Effector memory CD4-positive, alpha-beta T cell (primary cell): Measurements from ENCODE around the gene POLR2M.

Experiments
- DNase-seq, 3 donors: peaks; one replicate each; pipeline ENCODE4 v3.0.0-alpha.2; 2020
- H3K27ac ChIP-seq: 2 replicates; pipeline ENCODE4 v1.7.0; 2013; ENCODE audit warnings: mild to moderate bottlenecking, low read length, moderate library complexity; ENCODE audit not compliant: insufficient read depth, poor library complexity, severe bottlenecking
- H3K27me3 ChIP-seq: replicated peaks from 2 replicates; pipeline ENCODE4 v1.7.0; 2013; ENCODE audit warnings: mild to moderate bottlenecking, low read length; ENCODE audit not compliant: insufficient read depth, control insufficient read depth, poor library complexity, severe bottlenecking
- H3K36me3 ChIP-seq: 2 replicates; pipeline ENCODE4 v1.7.0; 2013; ENCODE audit warnings: mild to moderate bottlenecking, low read length, moderate library complexity; ENCODE audit not compliant: control insufficient read depth, insufficient read depth
- H3K4me1 ChIP-seq: 2 replicates; pipeline ENCODE4 v1.7.0; 2013; ENCODE audit warnings: low read length, mild to moderate bottlenecking; ENCODE audit not compliant: control insufficient read depth, insufficient read depth, poor library complexity, severe bottlenecking
- H3K4me3 ChIP-seq: 2 replicates; pipeline ENCODE4 v1.7.0; 2013; ENCODE audit warnings: low read length, low read depth, mild to moderate bottlenecking; ENCODE audit not compliant: insufficient read depth, poor library complexity, severe bottlenecking
- H3K9me3 ChIP-seq: 2 replicates; pipeline ENCODE4 v1.7.0; 2013; ENCODE audit warnings: mild to moderate bottlenecking, low read length, moderate library complexity; ENCODE audit not compliant: control insufficient read depth

Gene POLR2M

DNA sequence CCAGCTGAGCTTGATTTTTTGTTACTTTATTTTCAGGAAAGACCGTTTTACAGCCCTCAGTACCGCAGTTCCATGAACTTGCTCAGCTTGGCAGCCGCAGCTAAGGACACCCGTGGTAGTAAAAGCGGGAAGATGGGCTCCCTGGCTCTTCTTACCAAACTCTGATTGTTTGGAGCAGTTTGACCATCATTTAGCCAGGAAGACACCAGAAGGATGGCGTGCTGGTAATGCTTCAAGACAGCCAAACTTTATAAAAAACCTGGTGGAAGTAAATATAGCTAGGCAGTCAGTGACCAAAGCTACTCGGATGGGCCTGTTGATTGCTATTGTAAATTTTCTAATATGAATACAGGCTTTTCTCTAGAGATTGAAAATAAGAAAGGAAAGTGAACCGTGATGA lies 28.9 kb downstream of the POLR2M start:
- Histone ChIP-seq H3K27ac (no peak overlapping the region), H3K9me3 (no peaks in the 10 kb centered on the region), H3K4me1 (no peaks in the 10 kb centered on the region), H3K4me3 (no peak overlapping the region), H3K27me3 (no peaks in the 10 kb centered on the region), H3K36me3 (no peaks in the 10 kb centered on the region)
- no peak for DNase-seq

DNA sequence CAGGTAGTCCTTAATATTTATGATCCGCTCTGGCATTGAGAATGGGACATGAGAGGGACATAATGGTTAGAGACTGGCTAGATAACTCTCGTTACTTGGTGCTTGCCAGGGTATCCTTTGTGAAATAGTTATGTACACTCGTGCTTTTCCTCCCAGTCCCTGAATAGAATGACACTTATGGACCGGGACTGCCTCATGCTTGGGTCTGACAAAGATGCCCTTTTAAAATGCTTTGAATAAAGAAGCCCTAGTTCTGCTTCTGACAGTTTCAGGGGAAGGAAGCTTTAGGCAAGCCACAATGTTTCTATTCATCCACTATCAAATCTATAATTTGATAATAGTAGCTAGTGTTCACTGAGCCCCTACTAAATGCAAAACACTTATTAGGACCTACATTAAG lies 29.4 kb downstream of the POLR2M start:
- no peak for DNase-seq
- H3K27ac ChIP-seq: no peak overlapping the region
- H3K4me1 ChIP-seq: no peaks in the 10 kb centered on the region

DNA sequence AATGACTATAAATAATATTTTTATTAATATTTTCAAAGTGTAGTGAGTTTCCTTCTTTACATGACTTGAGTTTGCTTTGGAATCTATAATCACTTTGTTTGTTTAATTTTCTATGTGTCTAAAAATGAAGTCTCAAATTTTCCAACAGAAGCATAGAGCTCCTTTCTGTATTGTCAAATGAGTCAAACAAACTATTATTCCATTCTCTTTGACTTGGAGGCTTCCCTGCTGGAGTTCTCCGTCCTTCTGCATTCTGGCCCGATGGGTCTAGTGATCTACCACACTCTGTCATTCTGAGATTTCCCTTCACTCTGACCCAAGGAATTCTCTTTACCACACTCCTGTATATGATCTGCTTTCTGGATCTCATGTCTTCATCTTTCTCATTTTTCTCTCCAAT lies 30.1 kb downstream of the POLR2M start:
- H3K9me3 ChIP-seq: no peaks in the 10 kb centered on the region

More for the DNA sequence above, 29.4 kb downstream of the POLR2M start:
- Histone ChIP-seq H3K27me3 (no peaks in the 10 kb centered on the region), H3K4me3 (no peak overlapping the region), H3K9me3 (no peaks in the 10 kb centered on the region), H3K36me3 (no peaks in the 10 kb centered on the region)

DNA sequence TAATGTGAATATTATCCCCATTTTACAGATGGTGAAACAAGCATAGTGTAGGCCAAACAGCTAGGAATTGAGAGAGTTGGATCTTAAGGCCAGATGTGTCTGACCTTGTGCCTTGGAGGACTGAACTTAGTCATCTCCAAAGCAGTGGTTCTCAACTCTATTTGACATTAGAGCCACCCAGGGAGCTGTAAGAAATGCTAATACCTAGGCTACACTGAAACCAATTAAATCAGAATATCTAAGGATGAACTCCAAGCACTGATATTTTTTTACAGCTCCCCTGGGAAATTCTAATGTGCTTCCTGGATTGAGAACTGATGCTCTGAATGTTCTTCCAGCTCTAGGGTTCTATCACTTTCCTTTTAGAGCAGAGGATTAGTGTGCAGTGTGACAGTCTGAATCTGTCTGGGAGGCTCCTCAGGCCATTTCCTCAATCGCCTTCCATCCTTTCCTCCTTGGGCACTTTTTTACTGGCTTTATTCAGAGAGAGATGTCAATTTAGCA lies 32.3 kb downstream of the POLR2M start:
- Histone ChIP-seq H3K9me3 (no peaks in the 10 kb centered on the region), H3K27ac (no peak overlapping the region), H3K4me3 (no peak overlapping the region), H3K27me3 (no peaks in the 10 kb centered on the region), H3K4me1 (no peaks in the 10 kb centered on the region), H3K36me3 (no peaks in the 10 kb centered on the region)
- no peak for DNase-seq

More for the DNA sequence above, 30.1 kb downstream of the POLR2M start:
- Histone ChIP-seq H3K4me1 (no peaks in the 10 kb centered on the region), H3K4me3 (no peak overlapping the region), H3K36me3 (no peaks in the 10 kb centered on the region), H3K27ac (no peak overlapping the region), H3K27me3 (no peaks in the 10 kb centered on the region)
- no peak for DNase-seq

DNA sequence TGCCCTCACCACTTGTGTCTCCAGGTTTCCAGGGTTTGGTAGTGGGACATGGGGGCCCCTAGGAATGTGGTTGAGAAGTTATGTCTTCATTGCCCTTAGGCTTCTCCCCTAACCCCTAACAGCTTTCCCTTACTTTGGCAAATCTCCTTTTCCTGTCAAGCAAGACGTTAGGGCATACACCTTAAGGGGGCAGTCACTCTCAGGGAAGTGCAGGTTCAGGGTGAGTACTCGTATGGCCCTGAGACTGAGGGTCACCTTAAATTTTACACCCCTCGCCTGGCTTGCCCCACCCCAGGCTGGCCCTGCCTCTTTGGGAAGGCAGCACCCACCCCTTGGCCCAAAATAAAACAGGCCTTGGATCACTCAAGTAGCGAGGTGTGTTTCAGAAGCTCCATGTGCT lies 33.5 kb downstream of the POLR2M start:
- Histone ChIP-seq H3K27me3 (no peaks in the 10 kb centered on the region), H3K27ac (no peak overlapping the region), H3K9me3 (no peaks in the 10 kb centered on the region), H3K36me3 (no peaks in the 10 kb centered on the region), H3K4me3 (no peak overlapping the region), H3K4me1 (no peaks in the 10 kb centered on the region)
- DNase-seq: no peak

DNA sequence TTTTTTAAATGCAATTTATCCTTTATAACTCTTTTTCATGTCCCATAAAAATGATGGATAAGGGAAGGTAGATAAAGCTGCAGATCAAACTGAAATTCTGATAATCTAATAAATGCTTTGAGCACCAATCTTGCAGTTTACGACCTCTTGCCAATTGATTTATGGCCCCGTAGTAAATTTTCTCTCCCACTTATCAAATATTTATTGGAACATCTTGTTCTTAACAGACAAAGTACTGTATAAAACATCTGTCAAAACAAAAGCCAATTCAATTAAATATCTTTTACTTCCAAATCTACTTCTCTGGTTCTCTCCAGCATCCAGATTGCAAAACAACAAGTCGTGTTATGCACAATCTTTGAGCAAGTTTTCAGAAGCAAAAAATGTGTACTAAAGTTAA lies 34.6 kb downstream of the POLR2M start:
- DNase-seq: no peak
- no peak overlapping the region for H3K27ac ChIP-seq
- no peak overlapping the region for H3K4me3 ChIP-seq
- no peaks in the 10 kb centered on the region for H3K9me3 ChIP-seq
- no peaks in the 10 kb centered on the region for H3K36me3 ChIP-seq
- no peaks in the 10 kb centered on the region for H3K4me1 ChIP-seq
- no peaks in the 10 kb centered on the region for H3K27me3 ChIP-seq

DNA sequence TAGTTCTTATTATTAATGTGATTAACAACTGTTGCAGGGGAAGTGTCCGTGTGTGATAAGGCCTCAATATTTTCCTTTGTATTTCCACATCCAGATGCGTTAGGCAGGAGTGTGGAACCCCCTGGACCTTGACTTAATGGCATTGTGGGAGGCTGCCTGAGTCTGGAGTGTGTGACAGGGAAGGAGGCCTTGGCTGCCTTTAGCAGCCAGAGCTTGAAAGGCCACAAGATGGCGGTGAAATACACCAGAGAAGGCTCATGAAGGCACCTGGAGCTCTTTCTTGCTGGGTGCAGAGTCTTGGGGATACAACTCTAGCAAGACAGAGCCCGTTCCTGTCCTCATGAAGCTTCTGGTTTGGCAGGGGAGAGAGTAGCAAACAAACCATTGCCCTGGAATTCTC lies 36.9 kb downstream of the POLR2M start:
- H3K36me3 ChIP-seq: no peaks in the 10 kb centered on the region
- DNase-seq: no peak
- H3K27ac ChIP-seq: no peak overlapping the region
- H3K9me3 ChIP-seq: no peaks in the 10 kb centered on the region
- H3K4me3 ChIP-seq: no peak overlapping the region
- H3K27me3 ChIP-seq: no peaks in the 10 kb centered on the region
- H3K4me1 ChIP-seq: no peaks in the 10 kb centered on the region

DNA sequence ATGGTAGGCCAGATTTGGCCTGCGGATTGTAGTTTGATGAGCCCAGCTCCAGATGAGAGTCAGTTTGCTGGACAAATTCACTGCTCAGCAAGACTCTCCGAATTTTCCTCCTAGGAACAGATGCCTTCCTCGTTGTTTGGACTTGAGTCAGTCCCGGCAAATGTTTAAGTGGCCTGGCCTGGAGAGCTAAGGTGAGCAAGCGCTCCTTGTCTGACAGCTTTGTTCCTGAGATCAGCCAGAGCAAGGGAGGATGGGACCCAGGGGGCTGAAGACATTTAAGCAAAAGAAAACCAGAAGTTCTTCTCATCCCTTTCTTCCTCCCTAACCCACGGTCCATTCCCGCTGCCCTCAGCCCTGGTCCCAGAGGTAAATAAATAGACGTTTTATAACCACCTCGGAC lies 40.3 kb downstream of the POLR2M start:
- H3K36me3 ChIP-seq: no peaks in the 10 kb centered on the region
- H3K27ac ChIP-seq: no peak overlapping the region
- no peaks in the 10 kb centered on the region for H3K4me1 ChIP-seq
- no peaks in the 10 kb centered on the region for H3K27me3 ChIP-seq
- DNase-seq: no peak
- H3K9me3 ChIP-seq: no peaks in the 10 kb centered on the region
- H3K4me3 ChIP-seq: no peak overlapping the region

DNA sequence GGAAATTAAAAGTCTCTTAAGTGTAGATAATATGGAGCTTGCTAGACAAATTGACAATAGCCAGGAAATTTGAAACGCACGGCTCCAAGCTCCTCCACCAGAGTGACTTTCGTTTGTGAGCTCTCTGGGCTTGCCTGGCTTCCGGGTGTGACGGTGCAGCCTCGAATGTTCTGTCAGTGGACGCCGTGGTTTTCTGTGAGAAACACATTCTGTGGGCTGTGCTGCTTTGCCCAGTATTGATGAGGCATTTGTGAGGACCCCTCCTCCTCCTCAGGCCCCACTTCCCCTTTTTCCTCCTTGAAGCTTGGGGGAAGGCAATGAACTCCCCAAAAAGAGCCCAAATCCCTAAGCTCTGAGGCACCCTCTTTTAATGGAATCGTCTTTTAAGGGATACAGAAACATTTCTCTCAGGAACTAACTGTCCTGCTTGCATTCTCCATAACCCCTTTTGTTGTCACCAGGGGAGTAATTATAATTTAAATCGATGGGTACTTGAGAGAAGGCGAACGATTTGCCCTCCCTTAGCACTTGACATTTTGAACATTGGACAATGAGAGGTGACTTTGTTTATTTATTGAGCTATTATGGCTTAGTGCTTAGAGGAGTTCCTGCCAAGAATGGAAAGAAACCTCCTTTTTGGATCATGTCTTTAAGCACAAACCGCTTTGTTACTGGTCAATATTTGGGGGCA lies 40.8 kb downstream of the POLR2M start:
- no peak for DNase-seq
- H3K4me1 ChIP-seq: no peaks in the 10 kb centered on the region
- H3K9me3 ChIP-seq: no peaks in the 10 kb centered on the region
- no peaks in the 10 kb centered on the region for H3K36me3 ChIP-seq
- no peak overlapping the region for H3K4me3 ChIP-seq
- H3K27ac ChIP-seq: no peak overlapping the region
- no peaks in the 10 kb centered on the region for H3K27me3 ChIP-seq

DNA sequence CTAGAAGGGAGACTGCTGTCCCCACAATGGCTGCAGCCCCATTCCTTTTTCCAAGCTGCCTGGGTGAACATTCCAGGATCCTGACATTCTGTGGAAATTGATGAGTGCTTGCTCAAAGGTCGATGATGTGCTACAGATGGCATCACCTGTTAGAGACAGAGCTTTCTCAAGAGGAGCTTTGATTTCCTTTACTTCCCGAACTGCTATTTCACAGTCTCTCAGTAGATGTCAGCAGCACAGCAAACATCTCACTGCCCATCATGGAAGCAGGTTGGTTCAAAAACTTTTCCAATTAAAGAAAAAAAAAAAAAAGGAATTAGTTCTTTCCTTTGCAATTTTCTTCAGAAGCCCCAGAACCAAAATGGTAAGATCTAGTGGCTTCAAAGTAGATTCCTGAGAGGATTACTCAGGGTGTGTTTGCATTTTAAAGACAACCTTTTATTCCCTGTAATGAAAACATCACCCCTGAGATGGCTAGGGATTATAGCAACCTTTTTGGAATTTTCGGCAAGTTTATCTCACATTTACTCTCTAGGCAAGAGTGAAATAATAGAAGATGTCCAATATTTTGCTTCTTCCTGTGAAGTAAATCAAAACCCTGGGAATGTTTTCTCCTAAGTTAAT lies 44.8 kb downstream of the POLR2M start:
- Histone ChIP-seq H3K9me3 (no peaks in the 10 kb centered on the region), H3K4me1 (no peaks in the 10 kb centered on the region), H3K27ac (no peak overlapping the region), H3K36me3 (no peaks in the 10 kb centered on the region), H3K4me3 (no peak overlapping the region), H3K27me3 (no peaks in the 10 kb centered on the region)
- no peak for DNase-seq
